Ramos (cell line): Measurements from ENCODE around the gene GPC6.

ENCODE experiments used
- in situ Hi-C: fragments of 300-500 bp; cut with MboI; formaldehyde crosslinking; loops from one replicate; pipeline ENCODE4 v1.14.3; 2022; ENCODE audit warnings: low sequenced_read_pairs; ENCODE audit not compliant: unreplicated experiment

The GPC6 gene

DNA sequence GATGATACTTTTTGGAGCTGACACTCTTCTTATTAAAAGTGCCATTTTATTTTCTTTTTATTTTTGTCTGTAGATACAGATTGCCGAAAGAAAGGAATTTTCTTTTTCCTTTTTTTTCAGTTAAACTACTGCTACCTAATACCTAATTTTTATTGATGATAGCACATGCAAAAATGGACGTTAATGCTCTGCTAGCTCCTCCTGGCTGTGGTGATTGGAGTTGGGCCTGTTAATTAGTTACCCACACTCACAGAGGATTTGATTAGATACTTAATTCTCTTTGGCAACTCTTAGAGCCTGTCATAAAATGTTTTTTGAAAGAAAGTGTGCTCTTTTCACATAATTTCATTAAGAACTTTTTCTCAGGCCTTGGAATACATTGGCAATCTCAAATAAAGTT is 886.1 kb downstream of the GPC6 start:
- in situ Hi-C loops, result no loop called here

GRCh38 chr13:94113245-94113644 is 886.6 kb downstream of the GPC6 start:
- in situ Hi-C loops, result no loop called here

- in situ Hi-C loops, result no loop called here
These were observed 887.6 kb downstream of the GPC6 start for GRCh38 chr13:94114166-94114565.

DNA sequence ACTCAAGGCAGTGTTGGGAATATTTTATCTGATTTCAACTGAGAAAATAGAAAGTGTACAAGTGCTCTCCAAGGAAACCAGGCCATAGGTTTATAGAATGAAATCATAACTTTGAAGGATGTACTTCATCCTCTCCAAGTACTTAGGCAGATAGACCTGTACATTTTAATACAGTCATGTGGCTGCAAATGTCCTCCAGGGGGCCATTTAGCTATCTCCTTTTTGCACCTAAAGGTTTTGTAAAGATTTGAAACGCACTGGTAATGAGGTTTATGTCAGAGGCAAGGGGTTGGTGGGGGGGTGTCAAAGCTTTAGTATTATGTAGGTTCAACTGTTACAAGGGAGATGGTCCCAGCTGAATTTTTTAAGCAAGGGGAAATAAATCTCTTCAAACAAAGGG is 888.4 kb downstream of the GPC6 start:
- in situ Hi-C loops, result no loop called here

GRCh38 chr13:94119360-94119936 is 892.8 kb downstream of the GPC6 start:
- in situ Hi-C loops, result no loop called here

DNA sequence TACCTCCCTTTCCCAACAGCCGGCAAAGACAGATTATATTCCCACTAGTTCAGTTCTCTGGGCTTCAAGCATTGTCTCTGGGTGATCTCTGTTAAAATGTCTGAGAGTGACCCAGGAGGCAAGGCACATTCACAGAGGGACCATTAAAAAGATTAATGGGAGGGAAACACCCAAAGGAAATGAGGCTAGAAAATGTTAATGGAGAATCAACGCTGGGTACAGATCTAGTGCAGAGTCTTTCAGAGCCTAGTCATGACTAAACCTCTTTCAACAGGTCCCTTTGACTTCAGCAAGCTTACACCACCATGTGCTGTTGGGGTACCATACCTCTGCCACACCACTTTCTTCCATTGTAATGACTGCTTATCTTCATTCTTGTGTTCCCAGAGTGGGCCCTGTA is 894.3 kb downstream of the GPC6 start:
- in situ Hi-C loops, result no loop called here

GRCh38 chr13:94121686-94122085 is 895.1 kb downstream of the GPC6 start:
- in situ Hi-C loops, result no loop called here

DNA sequence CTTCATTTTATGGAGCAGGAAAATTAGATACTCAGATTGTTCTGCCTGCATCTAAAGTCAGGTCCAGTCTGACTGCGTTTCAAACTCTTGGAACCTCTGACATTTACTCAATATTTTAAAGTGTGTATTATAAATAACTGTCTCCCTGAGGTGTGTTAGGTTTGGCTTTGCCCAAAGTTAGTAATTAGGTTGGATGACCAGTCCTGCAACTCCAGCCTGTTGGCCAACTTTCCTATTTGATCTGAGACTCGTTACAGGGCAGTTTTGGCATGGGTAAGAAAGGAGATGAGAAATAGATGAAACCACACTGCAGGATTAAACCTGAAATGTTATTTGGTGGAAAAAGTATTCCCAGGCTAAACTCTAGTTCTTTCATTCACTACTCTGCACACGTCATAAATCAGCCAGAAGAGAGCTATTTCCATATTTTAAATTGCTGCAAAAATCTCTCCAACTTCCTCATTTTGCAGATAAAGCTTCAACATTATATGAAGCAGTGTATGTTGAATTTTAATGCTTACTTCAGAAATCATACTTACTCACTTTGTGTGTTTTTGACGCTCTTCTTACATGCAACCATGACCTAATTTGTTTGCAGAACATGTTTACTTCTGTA is 895.8 kb downstream of the GPC6 start:
- in situ Hi-C loops, result no loop called here

- in situ Hi-C loops, result no loop called here
These were observed 897.0 kb downstream of the GPC6 start for GRCh38 chr13:94123557-94123956.

DNA sequence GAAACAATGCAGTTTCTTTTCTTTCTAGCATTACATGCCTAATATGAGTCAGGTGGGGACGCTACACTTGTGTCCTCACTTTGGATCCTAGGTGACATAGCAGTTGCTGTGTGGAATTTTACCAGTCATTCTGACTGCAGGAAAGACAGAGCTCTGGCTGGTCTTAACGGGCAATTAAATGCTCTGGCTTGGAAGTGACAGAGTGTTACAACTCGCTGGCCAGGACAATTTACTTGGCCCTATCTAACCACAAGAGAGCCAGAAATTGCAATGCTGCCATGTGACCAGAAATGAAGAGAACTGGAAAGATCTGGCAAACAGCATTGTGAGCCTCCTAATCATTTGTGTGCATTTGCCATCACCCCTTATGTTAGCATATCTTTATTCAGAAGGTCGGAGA is 901.8 kb downstream of the GPC6 start:
- in situ Hi-C loops, result no loop called here

DNA sequence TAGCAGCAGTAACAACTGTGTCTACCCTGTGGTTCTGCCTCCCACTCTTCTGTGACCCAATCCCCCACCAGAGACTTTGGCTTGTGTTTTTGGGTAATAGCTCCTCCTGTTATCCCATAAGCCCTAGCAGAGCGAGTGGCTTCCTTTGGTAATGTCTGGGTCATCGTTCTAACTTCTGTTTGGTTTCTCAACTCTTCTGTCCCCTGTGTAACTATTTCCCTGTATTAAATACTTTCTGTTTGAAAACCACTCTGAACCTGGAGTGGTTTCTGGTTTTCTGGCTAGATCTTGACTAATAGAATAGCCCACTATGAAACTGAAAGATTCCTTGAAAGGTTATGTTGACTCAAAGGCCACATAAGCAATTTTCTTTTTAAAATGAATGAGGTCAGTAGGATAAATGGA is 902.9 kb downstream of the GPC6 start:
- in situ Hi-C loops, result no loop called here

DNA sequence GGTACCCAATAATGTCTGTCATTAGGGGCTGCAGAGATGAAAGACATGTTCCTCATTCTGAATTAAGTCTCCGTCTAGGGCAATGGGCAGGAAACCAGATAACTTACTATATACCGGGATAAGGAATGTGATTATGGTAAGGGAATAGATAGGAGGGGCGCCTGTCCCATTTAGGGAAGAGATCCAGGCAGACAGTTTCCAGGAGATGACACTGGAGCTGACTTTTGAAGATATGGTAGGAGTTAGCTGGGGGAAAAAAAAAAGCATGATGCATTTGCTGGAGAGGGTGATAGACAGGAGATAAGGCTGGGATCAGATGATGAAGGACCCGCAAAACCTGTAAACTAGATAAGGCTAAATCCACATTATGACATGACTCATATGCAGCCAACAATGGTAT is 912.2 kb downstream of the GPC6 start:
- in situ Hi-C loops, result no loop called here

DNA sequence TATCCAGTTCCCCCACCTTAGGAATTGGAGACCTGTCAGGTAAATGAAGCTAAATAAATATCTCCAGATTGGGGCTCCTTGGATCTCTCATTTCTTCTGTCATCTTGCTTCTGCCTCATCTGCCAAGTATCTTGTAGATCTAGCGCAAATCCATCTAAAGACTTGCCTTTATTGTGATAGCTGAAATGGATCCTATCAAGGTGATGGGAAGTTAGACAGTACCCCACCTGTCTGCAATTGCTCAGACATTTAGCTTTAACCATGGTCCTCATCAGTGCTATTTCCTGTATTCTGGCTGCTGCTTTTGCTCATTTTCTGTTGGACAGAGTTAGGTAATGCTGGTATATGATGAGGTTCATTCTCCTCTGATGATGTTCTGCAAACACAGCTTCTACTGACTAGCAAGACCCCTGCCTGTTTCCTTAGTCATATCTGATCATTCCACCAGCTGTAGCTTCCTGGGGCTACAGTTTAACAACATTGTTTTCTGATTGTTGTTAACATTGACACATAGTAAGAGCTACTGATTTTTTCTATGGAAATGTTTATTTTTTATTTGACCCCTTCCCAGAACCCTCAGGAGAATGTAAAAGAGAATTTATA is 912.9 kb downstream of the GPC6 start:
- in situ Hi-C loops, result no loop called here

DNA sequence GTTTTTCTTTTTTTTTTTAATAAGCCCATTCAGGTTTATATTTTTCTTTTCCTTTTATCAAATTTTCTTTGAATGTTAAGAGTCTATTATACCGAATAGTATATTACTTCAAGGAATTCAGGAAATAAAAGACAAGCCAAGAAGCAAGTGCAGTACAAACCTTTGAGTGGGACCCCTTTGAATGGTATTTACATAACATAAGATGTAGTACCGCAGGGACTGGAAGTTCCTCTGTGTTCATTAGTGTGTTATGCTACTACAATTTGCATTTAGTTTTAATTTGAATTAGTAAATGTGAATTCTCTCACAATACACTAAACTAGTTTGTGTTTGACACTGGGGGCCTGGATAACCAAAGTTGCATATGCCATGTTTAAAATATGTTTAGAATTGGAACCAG is 913.4 kb downstream of the GPC6 start:
- in situ Hi-C loops, result no loop called here

DNA sequence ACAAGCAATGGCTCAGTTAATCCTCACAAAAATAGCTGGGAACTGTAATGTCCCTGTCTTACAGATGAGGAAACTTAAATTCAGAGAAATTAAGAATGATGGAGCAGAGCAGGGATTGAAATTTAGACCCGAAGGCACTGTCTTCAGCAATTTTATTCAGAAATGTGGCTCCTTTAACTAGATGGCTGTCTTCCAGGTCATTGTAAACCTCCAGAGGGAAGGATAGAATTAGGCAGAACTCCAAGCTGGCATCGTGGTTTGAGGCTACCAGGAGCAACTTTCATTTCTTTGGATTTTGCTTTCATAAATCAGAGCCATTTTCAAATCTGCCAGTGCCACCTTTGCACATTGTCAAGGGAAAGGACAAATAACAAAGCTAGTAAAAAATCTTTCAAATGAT is 913.9 kb downstream of the GPC6 start:
- in situ Hi-C loops, result no loop called here

DNA sequence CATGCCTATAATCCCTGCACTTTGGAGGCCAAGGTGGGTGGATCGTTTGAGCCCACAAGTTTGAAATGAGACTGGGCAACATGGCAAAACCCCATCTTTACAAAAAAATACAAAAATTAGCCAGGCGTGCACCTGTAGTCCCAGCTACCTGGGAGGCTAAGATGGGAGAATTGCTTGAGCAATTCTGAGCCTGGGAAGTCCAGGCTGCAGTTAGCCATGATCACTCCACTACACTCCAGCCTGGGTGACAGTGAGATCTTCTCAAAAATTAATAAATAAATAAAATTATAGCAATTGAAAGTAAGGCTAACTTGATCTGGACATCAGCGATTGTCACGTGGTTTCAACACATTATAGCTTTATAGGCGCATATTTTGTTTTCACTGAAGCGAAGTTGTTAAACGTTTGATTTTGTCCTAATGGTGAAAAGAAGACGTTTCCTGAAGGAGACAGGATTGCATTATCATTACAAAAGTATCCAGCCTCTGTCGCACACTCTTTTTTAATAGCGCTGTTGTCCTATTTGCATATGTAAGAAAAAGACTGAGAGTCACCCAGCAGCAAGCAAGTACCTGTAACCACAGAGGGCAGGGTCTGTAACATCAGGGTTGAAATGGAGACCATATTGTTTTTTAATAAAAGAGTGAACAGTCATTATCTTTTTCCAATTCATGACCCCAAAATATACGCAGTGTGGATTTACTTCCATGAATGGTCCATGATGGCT is 917.2 kb downstream of the GPC6 start:
- in situ Hi-C loops, result no loop called here

- in situ Hi-C loops, result no loop called here
These were observed 919.4 kb downstream of the GPC6 start for GRCh38 chr13:94145966-94146365.

- in situ Hi-C loops, result no loop called here
These were observed 927.0 kb downstream of the GPC6 start for GRCh38 chr13:94153586-94153985.

DNA sequence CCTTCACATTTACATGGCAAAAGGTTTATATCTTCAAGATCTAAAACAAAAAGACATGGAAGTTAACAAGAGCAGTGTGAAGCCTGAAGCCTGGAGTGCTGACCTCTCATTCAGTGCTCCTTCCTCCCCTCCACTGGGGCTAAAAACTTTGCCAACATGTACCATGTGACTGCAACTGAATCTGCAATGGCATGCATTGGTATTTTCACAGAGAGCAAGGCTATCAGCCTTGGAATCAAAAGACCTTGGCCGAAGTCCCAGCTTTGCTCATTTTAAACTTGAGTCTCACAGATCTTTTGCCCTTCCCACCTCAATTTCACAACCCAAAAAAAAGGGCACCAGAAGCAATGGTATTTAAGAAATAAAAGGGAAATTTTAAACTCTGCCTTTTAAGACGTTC is 927.8 kb downstream of the GPC6 start:
- in situ Hi-C loops, result no loop called here

GRCh38 chr13:94157705-94158218 is 931.2 kb downstream of the GPC6 start:
- in situ Hi-C loops, result no loop called here

GRCh38 chr13:94160875-94161274 is 934.3 kb downstream of the GPC6 start:
- in situ Hi-C loops, result no loop called here
